ENCODE results near the gene HOXC13. TPM values are rescaled to one million over a fixed set of nuclear protein-coding genes. Genes with fewer than 3 reads are reported as not detected.

Gene HOXC13
- total and polyA plus RNA-seq, 9 of the 15 experiments (the other 6 are each of a cell fraction or from before 2014, with no cell fraction given) = 0.03 to 0.29 (median 0.17) TPM; not detected in 2

DNA sequence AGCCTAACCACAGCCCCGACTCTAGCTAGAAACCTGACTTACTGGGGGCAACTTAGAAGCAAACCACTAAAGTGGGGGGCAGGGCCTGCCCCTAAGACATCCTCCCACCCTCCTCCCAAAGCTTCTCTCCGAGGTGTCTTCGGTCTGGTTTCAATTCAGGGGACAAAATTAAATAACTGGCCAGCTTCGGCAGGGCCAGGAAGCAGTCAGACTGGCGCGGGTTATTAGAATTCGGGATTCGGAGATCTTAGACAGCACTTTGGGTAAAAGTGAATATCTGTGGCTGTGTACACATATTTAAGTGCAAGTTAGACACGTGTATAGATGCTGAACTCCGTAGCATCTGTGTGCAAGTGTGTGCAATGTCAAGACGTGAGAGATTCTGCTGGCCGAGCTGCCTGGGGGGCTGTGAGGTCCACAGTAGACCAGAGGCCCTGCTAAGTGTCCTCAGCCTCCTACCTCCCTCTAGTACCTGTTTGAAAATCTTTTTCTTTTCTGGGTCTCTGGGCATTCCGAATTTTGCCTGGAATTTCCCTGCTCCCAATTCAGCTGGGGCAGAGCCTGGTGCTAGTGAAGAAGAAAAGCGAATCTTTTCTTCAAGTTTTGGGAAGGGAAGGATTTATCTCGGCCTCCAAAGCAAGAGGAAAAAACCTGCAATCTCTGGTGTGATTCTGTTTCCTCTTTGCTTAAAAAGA is 42.3 kb downstream of the HOXC13 start (continued):
- TF ChIP-seq, protein P1, sequence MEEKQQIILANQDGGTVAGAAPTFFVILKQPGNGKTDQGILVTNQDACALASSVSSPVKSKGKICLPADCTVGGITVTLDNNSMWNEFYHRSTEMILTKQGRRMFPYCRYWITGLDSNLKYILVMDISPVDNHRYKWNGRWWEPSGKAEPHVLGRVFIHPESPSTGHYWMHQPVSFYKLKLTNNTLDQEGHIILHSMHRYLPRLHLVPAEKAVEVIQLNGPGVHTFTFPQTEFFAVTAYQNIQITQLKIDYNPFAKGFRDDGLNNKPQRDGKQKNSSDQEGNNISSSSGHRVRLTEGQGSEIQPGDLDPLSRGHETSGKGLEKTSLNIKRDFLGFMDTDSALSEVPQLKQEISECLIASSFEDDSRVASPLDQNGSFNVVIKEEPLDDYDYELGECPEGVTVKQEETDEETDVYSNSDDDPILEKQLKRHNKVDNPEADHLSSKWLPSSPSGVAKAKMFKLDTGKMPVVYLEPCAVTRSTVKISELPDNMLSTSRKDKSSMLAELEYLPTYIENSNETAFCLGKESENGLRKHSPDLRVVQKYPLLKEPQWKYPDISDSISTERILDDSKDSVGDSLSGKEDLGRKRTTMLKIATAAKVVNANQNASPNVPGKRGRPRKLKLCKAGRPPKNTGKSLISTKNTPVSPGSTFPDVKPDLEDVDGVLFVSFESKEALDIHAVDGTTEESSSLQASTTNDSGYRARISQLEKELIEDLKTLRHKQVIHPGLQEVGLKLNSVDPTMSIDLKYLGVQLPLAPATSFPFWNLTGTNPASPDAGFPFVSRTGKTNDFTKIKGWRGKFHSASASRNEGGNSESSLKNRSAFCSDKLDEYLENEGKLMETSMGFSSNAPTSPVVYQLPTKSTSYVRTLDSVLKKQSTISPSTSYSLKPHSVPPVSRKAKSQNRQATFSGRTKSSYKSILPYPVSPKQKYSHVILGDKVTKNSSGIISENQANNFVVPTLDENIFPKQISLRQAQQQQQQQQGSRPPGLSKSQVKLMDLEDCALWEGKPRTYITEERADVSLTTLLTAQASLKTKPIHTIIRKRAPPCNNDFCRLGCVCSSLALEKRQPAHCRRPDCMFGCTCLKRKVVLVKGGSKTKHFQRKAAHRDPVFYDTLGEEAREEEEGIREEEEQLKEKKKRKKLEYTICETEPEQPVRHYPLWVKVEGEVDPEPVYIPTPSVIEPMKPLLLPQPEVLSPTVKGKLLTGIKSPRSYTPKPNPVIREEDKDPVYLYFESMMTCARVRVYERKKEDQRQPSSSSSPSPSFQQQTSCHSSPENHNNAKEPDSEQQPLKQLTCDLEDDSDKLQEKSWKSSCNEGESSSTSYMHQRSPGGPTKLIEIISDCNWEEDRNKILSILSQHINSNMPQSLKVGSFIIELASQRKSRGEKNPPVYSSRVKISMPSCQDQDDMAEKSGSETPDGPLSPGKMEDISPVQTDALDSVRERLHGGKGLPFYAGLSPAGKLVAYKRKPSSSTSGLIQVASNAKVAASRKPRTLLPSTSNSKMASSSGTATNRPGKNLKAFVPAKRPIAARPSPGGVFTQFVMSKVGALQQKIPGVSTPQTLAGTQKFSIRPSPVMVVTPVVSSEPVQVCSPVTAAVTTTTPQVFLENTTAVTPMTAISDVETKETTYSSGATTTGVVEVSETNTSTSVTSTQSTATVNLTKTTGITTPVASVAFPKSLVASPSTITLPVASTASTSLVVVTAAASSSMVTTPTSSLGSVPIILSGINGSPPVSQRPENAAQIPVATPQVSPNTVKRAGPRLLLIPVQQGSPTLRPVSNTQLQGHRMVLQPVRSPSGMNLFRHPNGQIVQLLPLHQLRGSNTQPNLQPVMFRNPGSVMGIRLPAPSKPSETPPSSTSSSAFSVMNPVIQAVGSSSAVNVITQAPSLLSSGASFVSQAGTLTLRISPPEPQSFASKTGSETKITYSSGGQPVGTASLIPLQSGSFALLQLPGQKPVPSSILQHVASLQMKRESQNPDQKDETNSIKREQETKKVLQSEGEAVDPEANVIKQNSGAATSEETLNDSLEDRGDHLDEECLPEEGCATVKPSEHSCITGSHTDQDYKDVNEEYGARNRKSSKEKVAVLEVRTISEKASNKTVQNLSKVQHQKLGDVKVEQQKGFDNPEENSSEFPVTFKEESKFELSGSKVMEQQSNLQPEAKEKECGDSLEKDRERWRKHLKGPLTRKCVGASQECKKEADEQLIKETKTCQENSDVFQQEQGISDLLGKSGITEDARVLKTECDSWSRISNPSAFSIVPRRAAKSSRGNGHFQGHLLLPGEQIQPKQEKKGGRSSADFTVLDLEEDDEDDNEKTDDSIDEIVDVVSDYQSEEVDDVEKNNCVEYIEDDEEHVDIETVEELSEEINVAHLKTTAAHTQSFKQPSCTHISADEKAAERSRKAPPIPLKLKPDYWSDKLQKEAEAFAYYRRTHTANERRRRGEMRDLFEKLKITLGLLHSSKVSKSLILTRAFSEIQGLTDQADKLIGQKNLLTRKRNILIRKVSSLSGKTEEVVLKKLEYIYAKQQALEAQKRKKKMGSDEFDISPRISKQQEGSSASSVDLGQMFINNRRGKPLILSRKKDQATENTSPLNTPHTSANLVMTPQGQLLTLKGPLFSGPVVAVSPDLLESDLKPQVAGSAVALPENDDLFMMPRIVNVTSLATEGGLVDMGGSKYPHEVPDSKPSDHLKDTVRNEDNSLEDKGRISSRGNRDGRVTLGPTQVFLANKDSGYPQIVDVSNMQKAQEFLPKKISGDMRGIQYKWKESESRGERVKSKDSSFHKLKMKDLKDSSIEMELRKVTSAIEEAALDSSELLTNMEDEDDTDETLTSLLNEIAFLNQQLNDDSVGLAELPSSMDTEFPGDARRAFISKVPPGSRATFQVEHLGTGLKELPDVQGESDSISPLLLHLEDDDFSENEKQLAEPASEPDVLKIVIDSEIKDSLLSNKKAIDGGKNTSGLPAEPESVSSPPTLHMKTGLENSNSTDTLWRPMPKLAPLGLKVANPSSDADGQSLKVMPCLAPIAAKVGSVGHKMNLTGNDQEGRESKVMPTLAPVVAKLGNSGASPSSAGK (IDR thresholded peaks at IDR 0.05) = no peak
- TF ChIP-seq, protein P2, sequence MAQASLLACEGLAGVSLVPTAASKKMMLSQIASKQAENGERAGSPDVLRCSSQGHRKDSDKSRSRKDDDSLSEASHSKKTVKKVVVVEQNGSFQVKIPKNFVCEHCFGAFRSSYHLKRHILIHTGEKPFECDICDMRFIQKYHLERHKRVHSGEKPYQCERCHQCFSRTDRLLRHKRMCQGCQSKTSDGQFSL (CRISPR knock-in tag; IDR thresholded peaks at IDR 0.05) = no peak
- TF ChIP-seq, protein P2 (tag; IDR thresholded peaks at IDR 0.05) = no peak
- TF ChIP-seq POLR3A (IDR thresholded peaks at IDR 0.05; ENCODE audit: borderline replicate concordance, extremely low read depth, insufficient read depth, insufficient read length) = no peak
- TF ChIP-seq ZFX (CRISPR knock-in tag; IDR thresholded peaks at IDR 0.05) = no peak

All from K562 (cell line).